Stomach smooth muscle (tissue), 2 donors: ENCODE measurements around the gene RELL2.

Experiments
- H3K27ac ChIP-seq: one replicate; pipeline ENCODE4 v1.7.0; 2013; ENCODE audit warnings: mild to moderate bottlenecking, low read length, inconsistent platforms
- H3K27me3 ChIP-seq, 2 donors: one replicate each; pipeline ENCODE4 v1.7.0; 2013; ENCODE audit warnings: low read length in 2 of 2; ENCODE audit not compliant: insufficient read depth in 2 of 2, control insufficient read depth in 1 of 2
- H3K36me3 ChIP-seq, 2 donors: one replicate each; pipeline ENCODE4 v1.7.0; 2013; ENCODE audit warnings: low read length in 2 of 2; ENCODE audit not compliant: control insufficient read depth in 2 of 2, insufficient read depth in 2 of 2
- H3K4me1 ChIP-seq: one replicate; pipeline ENCODE4 v1.7.0; 2013; ENCODE audit warnings: low read length; ENCODE audit not compliant: control insufficient read depth, insufficient read depth
- H3K4me3 ChIP-seq, 2 donors: one replicate each; pipeline ENCODE4 v1.7.0; 2013; ENCODE audit warnings: low read length in 2 of 2
- H3K9ac ChIP-seq, 2 donors: one replicate each; pipeline ENCODE4 v1.7.0; 2013; ENCODE audit warnings: low read length in 2 of 2, mild to moderate bottlenecking in 1 of 2
- H3K9me3 ChIP-seq, 2 donors: one replicate each; pipeline ENCODE4 v1.7.0; 2013; ENCODE audit warnings: low read length in 2 of 2; ENCODE audit not compliant: control insufficient read depth in 2 of 2
- donor health status: healthy.
- donor health status: Pancreatic carcinoma.

RELL2 gene, protein sequence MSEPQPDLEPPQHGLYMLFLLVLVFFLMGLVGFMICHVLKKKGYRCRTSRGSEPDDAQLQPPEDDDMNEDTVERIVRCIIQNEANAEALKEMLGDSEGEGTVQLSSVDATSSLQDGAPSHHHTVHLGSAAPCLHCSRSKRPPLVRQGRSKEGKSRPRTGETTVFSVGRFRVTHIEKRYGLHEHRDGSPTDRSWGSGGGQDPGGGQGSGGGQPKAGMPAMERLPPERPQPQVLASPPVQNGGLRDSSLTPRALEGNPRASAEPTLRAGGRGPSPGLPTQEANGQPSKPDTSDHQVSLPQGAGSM

DNA sequence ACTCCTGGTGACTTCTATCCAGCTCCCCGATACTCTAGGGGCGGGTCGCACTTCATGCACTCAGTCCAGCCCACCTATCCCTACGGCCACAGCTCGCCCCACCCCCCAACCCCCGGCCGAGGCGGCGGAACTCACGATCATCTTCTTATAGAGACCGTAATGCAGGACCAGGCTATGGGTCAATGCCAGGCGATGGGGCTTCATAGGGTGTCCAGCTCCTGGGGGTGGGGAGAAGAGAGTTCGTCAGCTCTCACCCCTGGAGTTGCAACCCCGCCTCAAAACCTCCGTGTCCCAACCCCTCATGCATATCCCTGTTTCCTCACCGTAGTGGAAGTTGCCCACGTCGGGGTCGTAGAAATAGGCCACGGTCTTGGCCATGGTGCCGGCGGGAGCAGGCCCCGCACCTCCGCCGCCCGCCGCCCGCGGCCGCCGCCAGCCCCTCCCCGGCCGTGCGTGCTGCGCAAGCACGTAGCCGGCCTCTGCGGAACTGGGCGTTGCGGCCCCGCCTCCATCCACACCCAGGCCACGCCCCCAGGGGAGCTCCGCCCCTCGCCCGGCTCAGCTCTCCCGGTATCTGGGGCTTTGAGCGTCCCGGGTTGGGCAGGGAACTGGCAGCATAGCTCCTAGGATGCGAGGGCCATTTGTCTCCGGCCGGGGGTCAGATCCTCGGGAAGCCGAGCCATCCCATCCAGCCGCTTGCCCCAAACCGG is at the start of gene RELL2, which contains the start of gene HDAC3:
Gene RELL2 (plus strand): TSS at position 585 of the 710 bp plus-strand sequence. CDS start 1,229 bp downstream, outside the sequence.
Gene HDAC3 (minus strand): TSS at position 437 of the 710 bp plus-strand sequence. CDS start 59 bp downstream, at position 378.
- H3K27me3 ChIP-seq: peaks cover 8 to 11% of the 10 kb centered on the region in 2 donors
- H3K36me3 ChIP-seq: peaks cover 3% of the 10 kb centered on the region in 2 donors
- H3K9ac ChIP-seq: peak within 1 kb of the TSS; percentile 93
- peaks cover 27% of the 10 kb centered on the region for H3K4me1 ChIP-seq
- H3K4me3 ChIP-seq: peak within 1 kb of the TSS; percentile 96 to 99
- peak within 1 kb of the TSS; percentile 62 for H3K27ac ChIP-seq
- H3K9me3 ChIP-seq: no peaks in the 10 kb centered on the region

DNA sequence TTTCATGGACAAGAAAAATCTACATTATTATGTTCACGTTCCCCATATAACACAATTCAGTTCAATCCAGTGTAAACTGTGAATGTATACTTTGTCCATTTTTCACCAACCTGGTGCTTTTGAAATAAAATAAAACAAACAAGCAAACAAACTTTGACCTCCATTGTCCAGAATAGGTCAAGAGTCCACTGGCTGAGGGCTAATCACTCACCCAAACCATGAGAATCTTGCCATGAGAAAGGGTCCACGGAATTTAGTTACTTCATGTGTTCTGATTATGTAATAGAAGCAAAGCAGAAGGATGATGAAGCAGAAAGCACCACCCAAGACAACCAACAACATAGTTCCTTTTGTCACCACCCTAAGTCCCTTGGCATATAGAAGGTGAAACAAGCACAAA is 46.7 kb upstream of the RELL2 start:
- Histone ChIP-seq H3K27me3 (no peaks in the 10 kb centered on the region), H3K9ac (no peak overlapping the region), H3K27ac (no peak overlapping the region), H3K4me1 (no peaks in the 10 kb centered on the region), H3K36me3 (peaks cover 8% of the 10 kb centered on the region in 2 donors), H3K4me3 (no peak overlapping the region), H3K9me3 (no peaks in the 10 kb centered on the region)

DNA sequence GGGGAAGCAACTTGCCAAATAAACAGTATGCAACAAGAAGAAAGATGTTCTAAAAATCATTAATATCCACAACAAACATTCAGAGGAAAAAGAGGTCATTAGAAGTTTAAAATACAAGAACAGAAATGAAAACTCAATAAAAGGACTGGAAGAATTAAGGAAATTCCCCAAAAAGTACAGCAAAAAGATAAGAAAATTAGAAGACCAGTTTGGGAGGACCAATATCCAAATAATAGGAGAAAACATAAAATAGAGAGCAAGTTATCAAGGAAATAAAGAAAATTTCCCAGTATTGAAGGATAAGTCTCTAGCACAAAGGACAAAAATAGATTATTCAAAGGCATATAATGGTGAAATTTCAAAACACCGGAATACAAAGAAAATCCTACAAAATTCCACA is 39.9 kb upstream of the RELL2 start:
- no peaks in the 10 kb centered on the region for H3K9me3 ChIP-seq
- no peaks in the 10 kb centered on the region for H3K27me3 ChIP-seq
- no peaks in the 10 kb centered on the region for H3K36me3 ChIP-seq
- H3K9ac ChIP-seq: no peak overlapping the region
- no peak overlapping the region for H3K4me3 ChIP-seq
- peaks cover 6% of the 10 kb centered on the region for H3K4me1 ChIP-seq
- H3K27ac ChIP-seq: no peak overlapping the region

DNA sequence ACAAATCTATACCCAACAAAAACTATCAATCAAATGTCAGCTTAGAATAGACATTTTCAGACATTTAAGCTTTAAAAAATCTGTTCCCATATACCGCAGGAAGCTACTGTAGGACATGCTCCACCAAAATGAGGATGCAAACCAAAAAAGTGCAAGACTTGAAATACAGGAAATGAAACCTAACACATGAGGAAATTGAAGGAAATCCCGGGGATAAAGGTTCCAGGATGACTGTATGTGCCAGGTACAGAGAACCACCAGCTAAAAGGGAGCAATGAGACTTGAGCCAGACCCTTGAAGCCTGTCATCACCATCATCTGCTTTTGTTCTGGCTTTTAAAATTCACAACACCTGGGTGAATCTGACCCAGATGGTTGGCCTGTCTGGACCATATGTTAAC is 39.4 kb upstream of the RELL2 start:
- Histone ChIP-seq H3K9me3 (no peaks in the 10 kb centered on the region), H3K4me1 (peaks cover 6% of the 10 kb centered on the region), H3K27me3 (no peaks in the 10 kb centered on the region), H3K27ac (no peak overlapping the region), H3K9ac (no peak overlapping the region), H3K4me3 (no peak overlapping the region), H3K36me3 (no peaks in the 10 kb centered on the region)

DNA sequence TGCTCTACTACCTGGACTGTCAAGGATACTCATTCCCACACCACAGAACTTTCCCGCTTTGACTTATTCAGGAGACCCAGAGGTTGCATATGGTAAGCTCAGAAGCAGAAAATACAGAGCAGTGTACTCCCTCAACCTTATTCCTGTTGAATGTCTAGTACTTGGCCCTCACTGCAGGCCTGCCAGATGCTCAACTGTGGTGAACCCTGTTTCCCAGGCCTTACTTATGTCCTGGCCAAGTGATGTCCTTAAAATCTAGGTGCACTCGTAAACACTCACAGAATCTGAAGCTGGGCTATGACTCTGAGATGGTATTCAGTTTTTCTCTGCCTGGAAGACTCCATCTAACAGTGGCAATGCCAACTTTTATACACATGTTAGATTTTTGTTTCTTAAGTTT is 39.0 kb upstream of the RELL2 start:
- no peak overlapping the region for H3K27ac ChIP-seq
- H3K27me3 ChIP-seq: no peaks in the 10 kb centered on the region
- H3K9me3 ChIP-seq: no peaks in the 10 kb centered on the region
- H3K4me1 ChIP-seq: peaks cover 6% of the 10 kb centered on the region
- H3K36me3 ChIP-seq: no peaks in the 10 kb centered on the region
- no peak overlapping the region for H3K9ac ChIP-seq
- H3K4me3 ChIP-seq: no peak overlapping the region

DNA sequence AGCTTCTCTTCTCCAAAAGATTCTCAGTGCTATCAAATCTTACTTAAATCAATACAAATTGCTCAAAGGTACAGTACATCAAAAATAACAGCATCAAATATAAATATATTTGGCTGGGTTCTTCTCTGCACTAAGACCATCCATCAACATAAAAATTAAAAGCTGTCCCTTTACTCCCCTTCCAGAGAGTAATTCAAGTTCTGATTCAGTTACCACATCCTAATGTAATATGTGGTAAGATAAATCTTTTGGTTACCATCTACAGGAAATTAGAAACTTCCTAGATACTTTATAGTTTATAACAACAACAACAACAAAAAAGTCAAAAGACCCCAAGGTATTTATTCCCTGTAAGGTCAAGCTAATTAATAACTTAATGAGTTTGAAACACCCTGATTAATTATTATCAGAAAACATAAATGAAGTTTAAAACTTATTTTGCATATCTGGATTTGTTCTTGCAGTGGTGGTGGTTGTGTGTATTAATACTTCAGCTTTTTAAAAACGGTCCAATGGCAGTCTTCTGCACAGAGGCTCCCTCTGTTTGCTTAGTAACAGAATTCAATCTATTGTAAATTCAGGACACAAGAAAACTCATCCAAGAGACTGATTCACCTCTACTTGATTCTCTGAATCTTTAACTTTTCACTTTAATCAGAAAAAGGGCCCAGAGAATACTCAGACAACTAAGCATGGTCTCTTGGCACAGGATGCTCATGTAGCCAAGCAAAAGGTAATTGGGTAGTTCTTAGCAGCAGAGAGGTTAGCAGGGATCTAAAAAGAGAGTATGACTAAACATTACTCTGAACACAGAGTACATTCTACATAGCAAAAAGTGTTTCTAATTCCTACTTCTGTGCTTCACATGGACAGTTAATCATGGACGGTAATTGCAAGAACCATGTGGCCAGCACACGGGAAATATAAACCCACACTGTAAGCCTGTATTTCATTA is 38.1 kb upstream of the RELL2 start:
- Histone ChIP-seq H3K36me3 (no peaks in the 10 kb centered on the region), H3K9ac (peak overlapping the region in 1 of 2 donors; percentile 29), H3K27me3 (no peaks in the 10 kb centered on the region), H3K27ac (peak overlapping the region; percentile 58), H3K4me3 (no peak overlapping the region), H3K9me3 (no peaks in the 10 kb centered on the region), H3K4me1 (peaks cover 6% of the 10 kb centered on the region)

DNA sequence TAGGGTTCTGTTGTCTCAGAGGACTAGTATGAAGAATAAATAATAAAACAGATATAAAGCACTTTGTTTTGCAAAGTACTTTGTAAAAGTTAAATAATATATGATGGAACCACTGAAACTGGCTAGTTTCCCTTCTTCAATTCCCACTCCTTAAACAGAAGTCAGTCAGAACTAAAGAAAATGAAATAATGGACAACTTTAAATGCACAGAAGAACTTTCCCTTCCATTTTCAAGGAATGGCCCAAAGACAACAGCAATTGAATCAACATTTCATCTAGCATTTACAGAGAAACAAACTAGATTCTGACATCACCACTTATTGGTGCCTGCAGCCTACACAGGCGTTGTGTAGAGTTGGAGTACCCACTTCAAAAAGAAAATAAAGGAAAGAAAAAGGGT is 34.2 kb upstream of the RELL2 start:
- Histone ChIP-seq H3K27ac (no peak overlapping the region), H3K27me3 (no peaks in the 10 kb centered on the region), H3K4me1 (peaks cover 9% of the 10 kb centered on the region), H3K36me3 (no peaks in the 10 kb centered on the region), H3K9ac (no peak overlapping the region), H3K9me3 (no peaks in the 10 kb centered on the region), H3K4me3 (no peak overlapping the region)

DNA sequence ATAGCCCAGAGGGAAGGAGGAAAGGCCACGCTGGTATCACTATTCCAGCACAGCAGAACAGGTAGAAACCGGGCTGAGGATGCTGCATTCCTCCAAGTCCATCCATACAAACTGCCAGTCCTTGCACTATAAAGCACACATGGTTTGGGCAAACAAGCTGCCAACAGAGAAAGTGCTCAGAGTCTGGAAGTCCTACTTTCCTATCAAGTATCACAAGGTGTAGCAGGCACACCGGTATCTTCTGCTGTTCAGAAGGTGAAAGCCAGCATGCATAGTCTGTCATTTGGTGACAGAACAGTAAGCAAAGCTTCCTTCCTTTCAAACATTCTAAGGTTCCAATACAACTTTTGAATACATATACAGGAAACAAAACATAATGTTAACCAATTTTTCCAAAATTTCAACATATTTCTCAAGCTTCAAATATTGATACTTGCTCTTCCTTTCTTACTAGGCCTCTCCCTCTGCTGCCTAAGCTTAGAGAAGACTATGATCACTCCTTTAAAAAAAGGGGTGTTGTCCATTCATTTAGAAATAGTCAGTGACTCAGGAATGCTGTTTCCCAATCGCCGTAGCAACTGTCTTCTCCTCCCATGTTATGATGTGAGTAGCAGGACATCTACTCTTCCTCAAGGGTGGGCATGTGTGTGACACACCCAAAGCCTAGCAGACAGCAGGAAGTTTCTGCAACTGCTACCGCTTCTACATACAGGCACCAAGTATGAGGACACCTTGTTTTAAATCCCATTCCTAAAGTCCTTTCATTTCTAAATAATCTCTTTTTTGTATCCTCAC is 32.7 kb upstream of the RELL2 start:
- Histone ChIP-seq H3K9me3 (no peaks in the 10 kb centered on the region), H3K4me3 (no peak overlapping the region), H3K36me3 (no peaks in the 10 kb centered on the region), H3K9ac (peak overlapping the region in 1 of 2 donors; percentile 15), H3K27me3 (no peaks in the 10 kb centered on the region), H3K27ac (no peak overlapping the region), H3K4me1 (peaks cover 9% of the 10 kb centered on the region)

DNA sequence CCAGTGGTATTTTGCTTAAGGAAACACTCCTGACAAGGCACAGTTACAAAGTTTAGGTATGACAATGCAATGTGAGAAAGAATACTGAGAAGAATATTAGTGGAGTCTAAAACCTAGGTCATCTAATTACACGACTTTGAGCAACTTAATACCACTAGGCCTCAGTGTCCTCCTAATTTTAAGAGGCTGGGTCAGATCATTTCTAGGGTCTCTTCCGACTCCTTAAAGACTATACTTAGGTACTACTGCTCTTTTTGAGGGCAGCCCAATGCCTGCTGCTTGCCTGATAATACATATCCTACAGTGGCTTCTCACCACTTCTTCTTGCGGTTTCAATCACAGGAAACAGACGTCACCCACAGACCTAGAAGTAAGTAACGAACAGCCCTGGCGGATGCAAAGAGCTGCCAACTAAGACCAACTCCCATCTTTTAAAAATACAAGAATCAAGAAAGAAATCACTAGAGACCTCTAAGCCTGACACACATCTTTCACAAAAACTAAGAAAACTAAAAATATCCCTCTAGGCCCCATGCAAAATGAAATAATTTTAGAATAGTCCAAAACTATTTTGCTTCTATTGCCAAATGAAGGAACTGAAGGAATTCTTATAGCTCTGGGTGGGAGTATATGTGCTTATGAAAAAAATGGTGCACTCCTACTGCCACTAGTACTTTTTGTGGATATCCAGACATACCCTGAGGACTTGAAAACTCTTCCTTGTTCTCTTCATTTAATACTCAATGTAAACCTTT is 31.1 kb upstream of the RELL2 start:
- no peak overlapping the region for H3K4me3 ChIP-seq
- H3K36me3 ChIP-seq: no peaks in the 10 kb centered on the region
- peaks cover 4% of the 10 kb centered on the region for H3K4me1 ChIP-seq
- H3K27me3 ChIP-seq: no peaks in the 10 kb centered on the region
- no peak overlapping the region for H3K9ac ChIP-seq
- no peaks in the 10 kb centered on the region for H3K9me3 ChIP-seq
- H3K27ac ChIP-seq: no peak overlapping the region
